SK-N-SH (cell line): ENCODE data around the gene CLPTM1L. TPM values are rescaled to one million over a fixed set of nuclear protein-coding genes. Genes with fewer than 3 reads are reported as not detected.

Experiments used
- CTCF ChIA-PET: fragments of 300-600, 350-600 bp; formaldehyde crosslinking; extraction: SDS; loops from one replicate; lab custom pipeline; 2021; lab: Yijun Ruan, JAX
- POLR2A ChIA-PET: fragments of 350-600 bp; sonication (Branson Sonifier 250); formaldehyde crosslinking; extraction: SDS; loops from one replicate; lab custom pipeline; 2020; ENCODE audit warnings: antibody characterized with exemption, inconsistent platforms; lab: Yijun Ruan, JAX
- DNase-seq: peaks from one replicate; pipeline ENCODE4 v3.0.0; 2012
- H2AFZ ChIP-seq: fragments of 200-600 bp; sonication (generic); 2 replicates; pipeline ENCODE4 v1.8.1; 2016; ENCODE audit warnings: antibody characterized with exemption, mild to moderate bottlenecking, low read depth
- H3F3A ChIP-seq: fragments of 200-600 bp; sonication (generic); replicated peaks from 2 replicates; pipeline ENCODE3; 2016; ENCODE audit warnings: antibody characterized with exemption, mild to moderate bottlenecking; ENCODE audit not compliant: insufficient read depth
- H3K27ac ChIP-seq, 2 experiments: fragments of 200-500 bp in 1 of 2; fragments of 200-600 bp in 1 of 2; sonication (Bioruptor generic) in 1 of 2; sonication (generic), shearing (Covaris generic) in 1 of 2; 2 replicates each; pipeline versions ENCODE4 v1.5.1 to v1.6.1; 2014 to 2016; ENCODE audit warnings: low read depth in 2 of 2, inconsistent platforms in 1 of 2, low read length in 1 of 2, mild to moderate bottlenecking in 1 of 2, mixed read lengths in 1 of 2
- H3K27me3 ChIP-seq: fragments of 200-600 bp; sonication (generic), shearing (Covaris generic); 2 replicates; pipeline ENCODE4 v1.6.1; 2016; ENCODE audit warnings: mixed run types; ENCODE audit not compliant: insufficient read depth
- H3K36me3 ChIP-seq, 2 experiments: fragments of 200-500 bp in 1 of 2; fragments of 200-600 bp in 1 of 2; sonication (Bioruptor generic) in 1 of 2; sonication (generic) in 1 of 2; replicated peaks in 1 of 2; 2 replicates each; pipeline versions ENCODE3 to v1.5.1; 2014 to 2016; ENCODE audit warnings: low read length in 1 of 2, mild to moderate bottlenecking in 1 of 2; ENCODE audit not compliant: insufficient read depth in 2 of 2, control insufficient read depth in 1 of 2
- H3K4me1 ChIP-seq, 2 experiments: fragments of 200-500 bp in 1 of 2; fragments of 200-600 bp in 1 of 2; sonication (Bioruptor generic) in 1 of 2; sonication (generic), shearing (Covaris generic) in 1 of 2; 2 replicates each; pipeline versions ENCODE4 v1.5.1 to v1.6.1; 2014 to 2016; ENCODE audit warnings: low read depth in 1 of 2, low read length in 1 of 2, mixed run types in 1 of 2; ENCODE audit not compliant: insufficient read depth in 2 of 2, control insufficient read depth in 1 of 2
- H3K4me2 ChIP-seq: fragments of 200-600 bp; sonication (generic), shearing (Covaris generic); 2 replicates; pipeline ENCODE4 v1.6.1; 2017; ENCODE audit warnings: mixed run types
- H3K4me3 ChIP-seq, 2 experiments: fragments of 200-500 bp in 1 of 2; fragments of 200-600 bp in 1 of 2; sonication (Bioruptor generic) in 1 of 2; sonication (generic), shearing (Covaris generic) in 1 of 2; 2 replicates each; pipeline versions ENCODE4 v1.5.1 to v1.8.1; 2014 to 2016; ENCODE audit warnings: low read depth in 2 of 2, inconsistent platforms in 1 of 2, low read length in 1 of 2, mild to moderate bottlenecking in 1 of 2, mixed read lengths in 1 of 2, moderate library complexity in 1 of 2
- H3K79me2 ChIP-seq: fragments of 200-600 bp; sonication (generic); 2 replicates; pipeline ENCODE4 v1.8.1; 2017; ENCODE audit warnings: mild to moderate bottlenecking; ENCODE audit not compliant: insufficient read depth
- H3K9ac ChIP-seq: fragments of 200-600 bp; sonication (generic); 2 replicates; pipeline ENCODE4 v1.6.1; 2017; ENCODE audit warnings: mixed run types
- H3K9me2 ChIP-seq: fragments of 200-600 bp; sonication (generic); 2 replicates; pipeline ENCODE4 v1.6.1; 2017; ENCODE audit warnings: mixed run types
- H3K9me3 ChIP-seq: fragments of 200-600 bp; sonication (generic); 2 replicates; pipeline ENCODE4 v1.6.1; 2017; ENCODE audit warnings: mixed run types, mild to moderate bottlenecking, moderate library complexity
- H4K20me1 ChIP-seq: fragments of 200-600 bp; sonication (generic); 2 replicates; pipeline ENCODE4 v1.6.1; 2017; ENCODE audit warnings: mild to moderate bottlenecking, mixed run types; ENCODE audit not compliant: insufficient read depth
- EP300 ChIP-seq, 2 experiments: IDR thresholded peaks; 2 replicates each; pipeline versions ENCODE4 v1.4.0 to v1.6.1; 2012; ENCODE audit warnings: borderline replicate concordance in 1 of 2, low read depth in 1 of 2, low read length in 1 of 2
- FOXJ3 ChIP-seq: sonication (generic); formaldehyde crosslinking; IDR thresholded peaks from 2 replicates; pipeline ENCODE4 v1.5.1; 2020; ENCODE audit warnings: mild to moderate bottlenecking, missing genetic modification reagents
- GABPA ChIP-seq: IDR thresholded peaks from 2 replicates; pipeline ENCODE4 v1.4.0; 2012; ENCODE audit warnings: low read depth, mild to moderate bottlenecking
- MEF2A ChIP-seq: IDR thresholded peaks from 2 replicates; pipeline ENCODE4 v1.4.0; 2012; ENCODE audit warnings: low read depth, borderline replicate concordance
- NFIC ChIP-seq: IDR thresholded peaks from 2 replicates; pipeline ENCODE4 v1.4.0; 2012; ENCODE audit warnings: borderline replicate concordance
- POLR2AphosphoS5 ChIP-seq: IDR thresholded peaks from 2 replicates; pipeline ENCODE4 v1.6.1; 2012; ENCODE audit warnings: low read depth, low read length
- RAD21 ChIP-seq: IDR thresholded peaks from 2 replicates; pipeline ENCODE4 v1.6.1; 2012; ENCODE audit warnings: mild to moderate bottlenecking, low read length
- RCOR1 ChIP-seq: fragments of 150-350 bp; IDR thresholded peaks from 2 replicates; pipeline ENCODE4 v1.6.1; 2017; ENCODE audit warnings: antibody characterized with exemption, low read length
- RFX5 ChIP-seq: IDR thresholded peaks from 2 replicates; pipeline ENCODE4 v1.6.1; 2012; ENCODE audit warnings: mild to moderate bottlenecking, improper control_type of control experiment, low read length
- SIN3A ChIP-seq: IDR thresholded peaks from 2 replicates; pipeline ENCODE4 v1.6.1; 2012; ENCODE audit warnings: low read depth, mild to moderate bottlenecking, low read length, moderate library complexity, borderline replicate concordance
- TCF12 ChIP-seq: IDR thresholded peaks from 2 replicates; pipeline ENCODE4 v1.4.0; 2012
- TEAD4 ChIP-seq: IDR thresholded peaks from 2 replicates; pipeline ENCODE4 v1.4.0; 2012; ENCODE audit warnings: mild to moderate bottlenecking, borderline replicate concordance; ENCODE audit not compliant: insufficient read depth
- WGBS: methylation state at CpG from one replicate; pipeline ENCODE4 v1.1.6; 2017; ENCODE audit warnings: low lambda C conversion rate; 5-methylcytosine and 5-hydroxymethylcytosine counted together
- polyA plus RNA-seq, 3 experiments: library from polyadenylated mRNA; depleted of rRNA; stranded (reverse); fragments of >200 nt; gene quantifications; 2 replicates each; pipeline ENCODE4 v1.2.3, GENCODE V29; 2012
- TF ChIP-seq, protein P1 (sequence below): IDR thresholded peaks from 2 replicates; pipeline ENCODE4 v1.4.0; 2012; ENCODE audit warnings: low read depth, borderline replicate concordance
- TF ChIP-seq, protein P2 (sequence below): fragments of 150-350 bp; IDR thresholded peaks from 2 replicates; pipeline ENCODE4 v1.6.1; 2016; ENCODE audit warnings: mild to moderate bottlenecking, low read depth, low read length
- TF ChIP-seq, protein P3 (sequence below): fragments of 200-600 bp; sonication (generic); IDR thresholded peaks from 2 replicates; pipeline ENCODE4 v1.6.1; 2017; ENCODE audit warnings: antibody characterized with exemption, mild to moderate bottlenecking, moderate library complexity
- TF ChIP-seq, protein P4 (sequence below): IDR thresholded peaks from 2 replicates; pipeline ENCODE4; 2012

CLPTM1L gene
- polyA plus RNA-seq, 1 of the 3 experiments (the other 2 are of a cell fraction), result 202 TPM

- Histone ChIP-seq H2AFZ (no peak overlapping the region), H3K4me2 (no peak overlapping the region), H3K9ac (no peak overlapping the region), H4K20me1 (no peaks in the 10 kb centered on the region), H3K36me3 (no peaks in the 10 kb centered on the region), H3K9me3 (no peaks in the 10 kb centered on the region), H3K27ac (no peak overlapping the region), H3K4me1 (no peaks in the 10 kb centered on the region), H3K27me3 (peaks cover 70% of the 10 kb centered on the region; the same call in 1 of the 2 replicates), H3F3A (no peaks in the 10 kb centered on the region), H3K79me2 (no peaks in the 10 kb centered on the region), H3K9me2 (no peaks in the 10 kb centered on the region), H3K4me3 (no peak overlapping the region)
- no peak for DNase-seq
- WGBS, result 26% methylated on average over 13 of the region's 13 CpGs
- TF ChIP-seq, protein P1, sequence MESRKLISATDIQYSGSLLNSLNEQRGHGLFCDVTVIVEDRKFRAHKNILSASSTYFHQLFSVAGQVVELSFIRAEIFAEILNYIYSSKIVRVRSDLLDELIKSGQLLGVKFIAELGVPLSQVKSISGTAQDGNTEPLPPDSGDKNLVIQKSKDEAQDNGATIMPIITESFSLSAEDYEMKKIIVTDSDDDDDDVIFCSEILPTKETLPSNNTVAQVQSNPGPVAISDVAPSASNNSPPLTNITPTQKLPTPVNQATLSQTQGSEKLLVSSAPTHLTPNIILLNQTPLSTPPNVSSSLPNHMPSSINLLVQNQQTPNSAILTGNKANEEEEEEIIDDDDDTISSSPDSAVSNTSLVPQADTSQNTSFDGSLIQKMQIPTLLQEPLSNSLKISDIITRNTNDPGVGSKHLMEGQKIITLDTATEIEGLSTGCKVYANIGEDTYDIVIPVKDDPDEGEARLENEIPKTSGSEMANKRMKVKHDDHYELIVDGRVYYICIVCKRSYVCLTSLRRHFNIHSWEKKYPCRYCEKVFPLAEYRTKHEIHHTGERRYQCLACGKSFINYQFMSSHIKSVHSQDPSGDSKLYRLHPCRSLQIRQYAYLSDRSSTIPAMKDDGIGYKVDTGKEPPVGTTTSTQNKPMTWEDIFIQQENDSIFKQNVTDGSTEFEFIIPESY, result no peak
- no peak for TF ChIP-seq GABPA
- TF ChIP-seq, protein P2, sequence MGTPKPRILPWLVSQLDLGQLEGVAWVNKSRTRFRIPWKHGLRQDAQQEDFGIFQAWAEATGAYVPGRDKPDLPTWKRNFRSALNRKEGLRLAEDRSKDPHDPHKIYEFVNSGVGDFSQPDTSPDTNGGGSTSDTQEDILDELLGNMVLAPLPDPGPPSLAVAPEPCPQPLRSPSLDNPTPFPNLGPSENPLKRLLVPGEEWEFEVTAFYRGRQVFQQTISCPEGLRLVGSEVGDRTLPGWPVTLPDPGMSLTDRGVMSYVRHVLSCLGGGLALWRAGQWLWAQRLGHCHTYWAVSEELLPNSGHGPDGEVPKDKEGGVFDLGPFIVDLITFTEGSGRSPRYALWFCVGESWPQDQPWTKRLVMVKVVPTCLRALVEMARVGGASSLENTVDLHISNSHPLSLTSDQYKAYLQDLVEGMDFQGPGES, result no peak
- TF ChIP-seq, protein P3, sequence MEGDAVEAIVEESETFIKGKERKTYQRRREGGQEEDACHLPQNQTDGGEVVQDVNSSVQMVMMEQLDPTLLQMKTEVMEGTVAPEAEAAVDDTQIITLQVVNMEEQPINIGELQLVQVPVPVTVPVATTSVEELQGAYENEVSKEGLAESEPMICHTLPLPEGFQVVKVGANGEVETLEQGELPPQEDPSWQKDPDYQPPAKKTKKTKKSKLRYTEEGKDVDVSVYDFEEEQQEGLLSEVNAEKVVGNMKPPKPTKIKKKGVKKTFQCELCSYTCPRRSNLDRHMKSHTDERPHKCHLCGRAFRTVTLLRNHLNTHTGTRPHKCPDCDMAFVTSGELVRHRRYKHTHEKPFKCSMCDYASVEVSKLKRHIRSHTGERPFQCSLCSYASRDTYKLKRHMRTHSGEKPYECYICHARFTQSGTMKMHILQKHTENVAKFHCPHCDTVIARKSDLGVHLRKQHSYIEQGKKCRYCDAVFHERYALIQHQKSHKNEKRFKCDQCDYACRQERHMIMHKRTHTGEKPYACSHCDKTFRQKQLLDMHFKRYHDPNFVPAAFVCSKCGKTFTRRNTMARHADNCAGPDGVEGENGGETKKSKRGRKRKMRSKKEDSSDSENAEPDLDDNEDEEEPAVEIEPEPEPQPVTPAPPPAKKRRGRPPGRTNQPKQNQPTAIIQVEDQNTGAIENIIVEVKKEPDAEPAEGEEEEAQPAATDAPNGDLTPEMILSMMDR, result no peak
- TF ChIP-seq SIN3A, result no peak
- TF ChIP-seq RAD21, result no peak
- TF ChIP-seq RCOR1, result no peak
- TF ChIP-seq TEAD4, result no peak
- no peak for TF ChIP-seq EP300 (IDR thresholded peaks at IDR 0.05; ENCODE audit: borderline replicate concordance in 1 of 2, low read depth in 1 of 2, low read length in 1 of 2)
- TF ChIP-seq RFX5, result no peak
- TF ChIP-seq POLR2AphosphoS5, result no peak
- TF ChIP-seq NFIC, result no peak
- no peak for TF ChIP-seq TCF12
- no peak for TF ChIP-seq MEF2A
- TF ChIP-seq, protein P4, sequence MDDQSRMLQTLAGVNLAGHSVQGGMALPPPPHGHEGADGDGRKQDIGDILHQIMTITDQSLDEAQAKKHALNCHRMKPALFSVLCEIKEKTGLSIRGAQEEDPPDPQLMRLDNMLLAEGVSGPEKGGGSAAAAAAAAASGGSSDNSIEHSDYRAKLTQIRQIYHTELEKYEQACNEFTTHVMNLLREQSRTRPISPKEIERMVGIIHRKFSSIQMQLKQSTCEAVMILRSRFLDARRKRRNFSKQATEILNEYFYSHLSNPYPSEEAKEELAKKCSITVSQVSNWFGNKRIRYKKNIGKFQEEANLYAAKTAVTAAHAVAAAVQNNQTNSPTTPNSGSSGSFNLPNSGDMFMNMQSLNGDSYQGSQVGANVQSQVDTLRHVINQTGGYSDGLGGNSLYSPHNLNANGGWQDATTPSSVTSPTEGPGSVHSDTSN, result no peak
- TF ChIP-seq FOXJ3 (CRISPR knock-in tag), result no peak
- CTCF ChIA-PET, result interaction anchor here (1.0 kb wide), 1 partner anchor 14 kb away, joined by 4 read pairs; no protein-coding TSS in a partner anchor
- POLR2A ChIA-PET, result no interaction called here
Measured at GRCh38 chr5:1371218-1371971, 26.5 kb upstream of the CLPTM1L start.
